HEK293 (cell line): Measurements from ENCODE around the gene ARHGDIG.

Experiments used
- BCL11A ChIP-seq: fragments of 450-650 bp; formaldehyde crosslinking; IDR thresholded peaks from 2 replicates; pipeline ENCODE4 v1.5.1; 2016; ENCODE audit warnings: low read depth, missing biosample characterization, missing genetic modification characterization
- CTCF ChIP-seq: fragments of 450-650 bp; formaldehyde crosslinking; IDR thresholded peaks from 2 replicates; pipeline ENCODE4 v1.5.1; 2016; ENCODE audit warnings: missing biosample characterization, missing genetic modification characterization
- OSR2 ChIP-seq: fragments of 450-650 bp; formaldehyde crosslinking; IDR thresholded peaks from 2 replicates; pipeline ENCODE4 v1.5.1; 2016; ENCODE audit warnings: missing biosample characterization, missing genetic modification characterization
- PRDM1 ChIP-seq: fragments of 450-650 bp; formaldehyde crosslinking; IDR thresholded peaks from 2 replicates; pipeline ENCODE4; 2016; ENCODE audit warnings: missing biosample characterization, missing genetic modification characterization
- TRIM28 ChIP-seq: IDR thresholded peaks from 2 replicates; pipeline ENCODE4 v1.6.1; 2011; ENCODE audit warnings: low read length, control low read depth, borderline replicate concordance
- ZBTB26 ChIP-seq: fragments of 450-650 bp; formaldehyde crosslinking; optimal IDR thresholded peaks from 2 replicates; pipeline ENCODE3; 2016; ENCODE audit warnings: missing biosample characterization, mild to moderate bottlenecking, missing genetic modification characterization
- ZBTB48 ChIP-seq: fragments of 450-650 bp; formaldehyde crosslinking; IDR thresholded peaks from 2 replicates; pipeline ENCODE4 v1.5.1; 2016; ENCODE audit warnings: missing biosample characterization, missing genetic modification characterization
- ZBTB7A ChIP-seq: fragments of 450-650 bp; formaldehyde crosslinking; IDR thresholded peaks from 2 replicates; pipeline ENCODE4 v1.5.1; 2016; ENCODE audit warnings: low read depth, missing biosample characterization, missing genetic modification characterization
- ZFP37 ChIP-seq: fragments of 450-650 bp; formaldehyde crosslinking; IDR thresholded peaks from 2 replicates; pipeline ENCODE4 v1.5.1; 2016; ENCODE audit warnings: missing biosample characterization, missing genetic modification characterization
- ZNF112 ChIP-seq: fragments of 450-650 bp; formaldehyde crosslinking; IDR thresholded peaks from 2 replicates; pipeline ENCODE4 v1.5.0; 2017; ENCODE audit warnings: missing biosample characterization, missing genetic modification characterization
- ZNF133 ChIP-seq: fragments of 450-650 bp; formaldehyde crosslinking; IDR thresholded peaks from 2 replicates; pipeline ENCODE4 v1.5.1; 2016; ENCODE audit warnings: missing biosample characterization, missing genetic modification characterization
- ZNF138 ChIP-seq: fragments of 450-650 bp; formaldehyde crosslinking; IDR thresholded peaks from 2 replicates; pipeline ENCODE4 v1.5.1; 2016; ENCODE audit warnings: missing biosample characterization, missing genetic modification characterization, borderline replicate concordance
- ZNF211 ChIP-seq: fragments of 450-650 bp; formaldehyde crosslinking; IDR thresholded peaks from 2 replicates; pipeline ENCODE4 v1.5.1; 2016; ENCODE audit warnings: low read depth, missing biosample characterization, missing genetic modification characterization
- ZNF223 ChIP-seq: fragments of 450-650 bp; formaldehyde crosslinking; IDR thresholded peaks from 2 replicates; pipeline ENCODE4 v1.5.1; 2016; ENCODE audit warnings: missing biosample characterization, missing genetic modification characterization
- ZNF274 ChIP-seq, 2 experiments: fragments of 200-500 bp in 1 of 2; fragments of 450-650 bp in 1 of 2; sonication (Bioruptor generic) in 1 of 2; formaldehyde crosslinking in 1 of 2; IDR thresholded peaks; 2 replicates each; pipeline versions ENCODE4 v1.5.1 to v1.6.1; 2014 to 2016; ENCODE audit warnings: borderline replicate concordance in 1 of 2, inconsistent platforms in 1 of 2, low read length in 1 of 2, missing biosample characterization in 1 of 2, missing genetic modification characterization in 1 of 2
- ZNF292 ChIP-seq: fragments of 450-650 bp; formaldehyde crosslinking; IDR thresholded peaks from 2 replicates; pipeline ENCODE4 v1.5.1; 2016; ENCODE audit warnings: low read depth, missing biosample characterization, missing genetic modification characterization, borderline replicate concordance
- ZNF449 ChIP-seq: fragments of 450-650 bp; formaldehyde crosslinking; IDR thresholded peaks from 2 replicates; pipeline ENCODE4 v1.5.1; 2017; ENCODE audit warnings: missing biosample characterization, mild to moderate bottlenecking, missing genetic modification characterization, moderate library complexity
- ZNF488 ChIP-seq: fragments of 450-650 bp; formaldehyde crosslinking; IDR thresholded peaks from 2 replicates; pipeline ENCODE4 v1.5.1; 2016; ENCODE audit warnings: missing biosample characterization, missing genetic modification characterization
- ZNF521 ChIP-seq: fragments of 450-650 bp; formaldehyde crosslinking; IDR thresholded peaks from 2 replicates; pipeline ENCODE4 v1.5.1; 2017; ENCODE audit warnings: missing biosample characterization, mild to moderate bottlenecking, missing genetic modification characterization
- ZNF530 ChIP-seq: fragments of 450-650 bp; formaldehyde crosslinking; IDR thresholded peaks from 2 replicates; pipeline ENCODE4 v1.5.1; 2016; ENCODE audit warnings: low read depth, missing biosample characterization, missing genetic modification characterization
- ZNF548 ChIP-seq: fragments of 450-650 bp; formaldehyde crosslinking; IDR thresholded peaks from 2 replicates; pipeline ENCODE4 v1.5.1; 2016; ENCODE audit warnings: missing biosample characterization, missing genetic modification characterization
- ZNF549 ChIP-seq: fragments of 450-650 bp; IDR thresholded peaks from 2 replicates; pipeline ENCODE4 v1.5.1; 2018; ENCODE audit warnings: missing biosample characterization, missing genetic modification characterization, mild to moderate bottlenecking, inconsistent platforms, moderate library complexity
- ZNF610 ChIP-seq: fragments of 450-650 bp; formaldehyde crosslinking; IDR thresholded peaks from 2 replicates; pipeline ENCODE4 v1.5.1; 2016; ENCODE audit warnings: missing biosample characterization, missing genetic modification characterization, borderline replicate concordance
- ZNF629 ChIP-seq: fragments of 450-650 bp; formaldehyde crosslinking; IDR thresholded peaks from 2 replicates; pipeline ENCODE4 v1.5.1; 2017; ENCODE audit warnings: missing biosample characterization, missing genetic modification characterization
- ZNF777 ChIP-seq: fragments of 450-650 bp; formaldehyde crosslinking; IDR thresholded peaks from 2 replicates; pipeline ENCODE4 v1.5.1; 2017; ENCODE audit warnings: missing biosample characterization, missing genetic modification characterization, borderline replicate concordance
- ZNF830 ChIP-seq: fragments of 450-650 bp; IDR thresholded peaks from 2 replicates; pipeline ENCODE4 v1.5.0; 2018; ENCODE audit warnings: missing biosample characterization, missing genetic modification characterization, low read depth, mild to moderate bottlenecking, moderate library complexity
- ZSCAN30 ChIP-seq: fragments of 450-650 bp; IDR thresholded peaks from 2 replicates; pipeline ENCODE4 v1.5.1; 2018; ENCODE audit warnings: missing biosample characterization, mild to moderate bottlenecking, missing genetic modification characterization, moderate library complexity
- TF ChIP-seq, protein P1 (sequence below): fragments of 450-650 bp; formaldehyde crosslinking; IDR thresholded peaks from 2 replicates; pipeline ENCODE4 v1.5.1; 2017; ENCODE audit warnings: missing biosample characterization, missing genetic modification characterization
- TF ChIP-seq, protein P2 (sequence below): fragments of 450-650 bp; formaldehyde crosslinking; IDR thresholded peaks from 2 replicates; pipeline ENCODE4 v1.5.1; 2016; ENCODE audit warnings: missing biosample characterization, missing genetic modification characterization

Gene ARHGDIG

DNA sequence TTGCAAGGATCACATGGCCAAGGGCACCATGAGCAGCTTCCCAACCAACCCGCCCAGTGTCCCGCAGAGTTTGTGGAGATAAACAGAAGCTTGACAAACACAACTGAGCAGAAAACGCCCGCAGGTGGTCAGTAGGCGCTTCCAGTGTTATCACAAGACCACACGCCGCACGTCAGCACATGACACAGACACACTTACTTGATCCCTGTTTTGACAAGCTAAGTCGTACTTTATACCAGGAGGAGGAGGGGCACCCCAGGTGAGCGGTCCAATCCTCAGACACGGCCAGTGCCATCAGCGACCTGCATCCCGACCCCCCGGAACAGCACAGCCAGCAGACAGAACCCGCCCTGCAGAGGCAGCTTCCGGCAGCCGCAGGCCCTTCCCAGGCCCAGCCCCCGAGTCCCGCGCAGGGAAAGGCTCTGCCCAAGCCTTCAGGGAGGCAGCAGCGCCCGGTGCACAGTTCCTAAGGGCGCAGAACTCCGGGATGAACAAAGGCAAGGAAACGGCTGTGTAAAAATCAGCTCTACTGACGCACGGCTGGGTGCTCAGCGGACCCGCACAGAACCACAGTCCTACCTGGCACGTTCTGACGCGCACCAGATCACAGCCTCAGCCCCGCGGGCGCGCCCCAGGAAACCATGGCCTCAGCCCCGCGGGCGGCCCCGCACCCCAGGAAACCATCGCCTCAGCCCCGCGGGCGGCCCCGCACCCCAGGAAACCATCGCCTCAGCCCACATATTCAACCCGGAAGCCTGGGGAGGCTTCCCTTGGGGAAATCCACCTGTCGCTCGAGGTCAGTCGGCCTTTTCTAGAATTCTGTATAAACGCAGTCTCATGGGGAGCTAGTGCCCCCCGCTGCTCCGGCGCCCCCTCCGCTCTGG, 44.3 kb downstream of the ARHGDIG start (continued):
- no peak for TF ChIP-seq ZNF292 (tag by site-specific recombination)
- TF ChIP-seq ZNF629 (tag by site-specific recombination): peak; percentile 96
- no peak for TF ChIP-seq ZNF530
- no peak for TF ChIP-seq ZNF133 (tag by site-specific recombination)
- peak; percentile 55 for TF ChIP-seq ZNF449
- no peak for TF ChIP-seq ZNF830 (tag by site-specific recombination)
- TF ChIP-seq ZBTB7A (tag by site-specific recombination): 0 out of 2 replicates have a peak, but pooled peaks have one; percentile 40
- TF ChIP-seq, protein P1, sequence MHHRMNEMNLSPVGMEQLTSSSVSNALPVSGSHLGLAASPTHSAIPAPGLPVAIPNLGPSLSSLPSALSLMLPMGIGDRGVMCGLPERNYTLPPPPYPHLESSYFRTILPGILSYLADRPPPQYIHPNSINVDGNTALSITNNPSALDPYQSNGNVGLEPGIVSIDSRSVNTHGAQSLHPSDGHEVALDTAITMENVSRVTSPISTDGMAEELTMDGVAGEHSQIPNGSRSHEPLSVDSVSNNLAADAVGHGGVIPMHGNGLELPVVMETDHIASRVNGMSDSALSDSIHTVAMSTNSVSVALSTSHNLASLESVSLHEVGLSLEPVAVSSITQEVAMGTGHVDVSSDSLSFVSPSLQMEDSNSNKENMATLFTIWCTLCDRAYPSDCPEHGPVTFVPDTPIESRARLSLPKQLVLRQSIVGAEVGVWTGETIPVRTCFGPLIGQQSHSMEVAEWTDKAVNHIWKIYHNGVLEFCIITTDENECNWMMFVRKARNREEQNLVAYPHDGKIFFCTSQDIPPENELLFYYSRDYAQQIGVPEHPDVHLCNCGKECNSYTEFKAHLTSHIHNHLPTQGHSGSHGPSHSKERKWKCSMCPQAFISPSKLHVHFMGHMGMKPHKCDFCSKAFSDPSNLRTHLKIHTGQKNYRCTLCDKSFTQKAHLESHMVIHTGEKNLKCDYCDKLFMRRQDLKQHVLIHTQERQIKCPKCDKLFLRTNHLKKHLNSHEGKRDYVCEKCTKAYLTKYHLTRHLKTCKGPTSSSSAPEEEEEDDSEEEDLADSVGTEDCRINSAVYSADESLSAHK (tag by site-specific recombination): peak; percentile 84; the same call in 1 of the 2 replicates
- TF ChIP-seq ZNF112: no peak
- TF ChIP-seq ZNF548: no peak
- TF ChIP-seq ZSCAN30: peak; percentile 45; the same call in 1 of the 2 replicates
- no peak for TF ChIP-seq ZNF549 (tag by site-specific recombination)
- TF ChIP-seq ZNF274 (IDR thresholded peaks at IDR 0.05; ENCODE audit: low read length): no peak
- no peak for TF ChIP-seq ZNF274 (tag by site-specific recombination; IDR thresholded peaks at IDR 0.05; ENCODE audit: borderline replicate concordance)
- no peak for TF ChIP-seq ZNF138 (tag by site-specific recombination)
- TF ChIP-seq ZFP37 (tag by site-specific recombination): no peak
- no peak for TF ChIP-seq PRDM1 (tag by site-specific recombination)
- no peak for TF ChIP-seq BCL11A (tag by site-specific recombination)
- 0 out of 2 replicates have a peak, but pooled peaks have one; percentile 62 for TF ChIP-seq ZNF610 (tag by site-specific recombination)
- TF ChIP-seq ZBTB26 (tag by site-specific recombination): peak; percentile 77
- peak; percentile 96 for TF ChIP-seq ZNF488 (tag by site-specific recombination)
- TF ChIP-seq OSR2 (tag by site-specific recombination): peak; percentile 99
- TF ChIP-seq ZNF521 (tag by site-specific recombination): no peak
- TF ChIP-seq ZNF777 (tag by site-specific recombination): no peak
- peak; percentile 38; the same call in 1 of the 2 replicates for TF ChIP-seq TRIM28
- TF ChIP-seq ZNF223 (tag by site-specific recombination): no peak
- TF ChIP-seq, protein P2, sequence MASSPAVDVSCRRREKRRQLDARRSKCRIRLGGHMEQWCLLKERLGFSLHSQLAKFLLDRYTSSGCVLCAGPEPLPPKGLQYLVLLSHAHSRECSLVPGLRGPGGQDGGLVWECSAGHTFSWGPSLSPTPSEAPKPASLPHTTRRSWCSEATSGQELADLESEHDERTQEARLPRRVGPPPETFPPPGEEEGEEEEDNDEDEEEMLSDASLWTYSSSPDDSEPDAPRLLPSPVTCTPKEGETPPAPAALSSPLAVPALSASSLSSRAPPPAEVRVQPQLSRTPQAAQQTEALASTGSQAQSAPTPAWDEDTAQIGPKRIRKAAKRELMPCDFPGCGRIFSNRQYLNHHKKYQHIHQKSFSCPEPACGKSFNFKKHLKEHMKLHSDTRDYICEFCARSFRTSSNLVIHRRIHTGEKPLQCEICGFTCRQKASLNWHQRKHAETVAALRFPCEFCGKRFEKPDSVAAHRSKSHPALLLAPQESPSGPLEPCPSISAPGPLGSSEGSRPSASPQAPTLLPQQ (tag by site-specific recombination): peak; percentile 50; the same call in 1 of the 2 replicates
- TF ChIP-seq ZNF211 (tag by site-specific recombination): no peak
- TF ChIP-seq CTCF: no peak
- peak; percentile 46; the same call in 1 of the 2 replicates for TF ChIP-seq ZBTB48 (tag by site-specific recombination)
